Measurements from ENCODE around the gene GALNT15.

- TF ChIP-seq ZNF274 (IDR thresholded peaks at IDR 0.05; ENCODE audit: low read depth, low read length) (no peak), YY1 (IDR thresholded peaks at IDR 0.05; ENCODE audit: insufficient read depth, insufficient read length) (no peak)
Observed at GRCh38 chr3:16258177-16258576, 83.7 kb downstream of the GALNT15 start.

Measured in NT2/D1 (cell line).